Type B pancreatic cell (in vitro differentiated cells): ENCODE data around the gene ADRA2B. TPM values are rescaled to one million over a fixed set of nuclear protein-coding genes. Genes with fewer than 3 reads are reported as not detected.
"Not testable (repeated sequence)": the region's sequence is repeated elsewhere in the genome, so short reads cannot be mapped to it uniquely, and the experiment has no call there.

Source experiments
- DNase-seq: peaks from one replicate; pipeline ENCODE4 v3.0.0; 2021; ENCODE audit warnings: mixed read lengths; ENCODE audit not compliant: unreplicated experiment; ENCODE audit errors: extremely low spot score
- H3K27ac Mint-ChIP-seq: 2 replicates; pipeline ENCODE4 v1.8.0; 2021; ENCODE audit warnings: mild to moderate bottlenecking, mixed read lengths
- H3K27me3 Mint-ChIP-seq: 2 replicates; pipeline ENCODE4 v1.8.0; 2021; ENCODE audit warnings: mixed read lengths
- H3K36me3 Mint-ChIP-seq: 2 replicates; pipeline ENCODE4 v1.8.0; 2021; ENCODE audit warnings: mixed read lengths
- H3K4me1 Mint-ChIP-seq: one replicate; pipeline ENCODE4 v1.8.0; 2021; ENCODE audit warnings: mixed read lengths; ENCODE audit not compliant: unreplicated experiment
- H3K4me3 Mint-ChIP-seq: 2 replicates; pipeline ENCODE4 v1.8.0; 2021; ENCODE audit warnings: mild to moderate bottlenecking, mixed read lengths
- H3K9me3 Mint-ChIP-seq: 2 replicates; pipeline ENCODE4 v1.8.0; 2021; ENCODE audit warnings: mixed read lengths
- CTCF ChIP-seq: fragments of 200-600 bp; sonication (generic); conservative IDR thresholded peaks from 2 replicates; pipeline ENCODE4 v1.5.0; 2021; ENCODE audit warnings: antibody characterized with exemption, mild to moderate bottlenecking
- total RNA-seq: library from RNA; stranded (reverse); gene quantifications from 2 replicates; pipeline ENCODE4 v1.2.1, GENCODE V29; 2021; ENCODE audit warnings: low replicate concordance

The ADRA2B gene
- total RNA-seq, 1 donor from 2014 or later, result 2.4 TPM

GRCh38 chr2:96143231-96143847 lies 27.0 kb upstream of the ADRA2B start:
- Mint-ChIP-seq H3K4me1 (peaks cover 5% of the 10 kb centered on the region), H3K9me3 (no peaks in the 10 kb centered on the region), H3K36me3 (no peaks in the 10 kb centered on the region), H3K27me3 (peaks cover 21% of the 10 kb centered on the region), H3K27ac (no peak overlapping the region), H3K4me3 (peak overlapping the region; percentile 49)
- DNase-seq, result no peak
- TF ChIP-seq CTCF, result no peak

- no peaks in the 10 kb centered on the region for H3K36me3 Mint-ChIP-seq
- DNase-seq, result no peak
- H3K4me1 Mint-ChIP-seq, result no peaks in the 10 kb centered on the region
- H3K4me3 Mint-ChIP-seq, result peak overlapping the region; percentile 20
- peaks cover 15% of the 10 kb centered on the region for H3K27me3 Mint-ChIP-seq
- TF ChIP-seq CTCF, result no peak
- H3K27ac Mint-ChIP-seq, result no peak overlapping the region
- H3K9me3 Mint-ChIP-seq, result no peaks in the 10 kb centered on the region
Observed at GRCh38 chr2:96142217-96143113, 26.1 kb upstream of the ADRA2B start.

- not testable (repeated sequence) for H3K27ac Mint-ChIP-seq, H3K9me3 Mint-ChIP-seq, H3K27me3 Mint-ChIP-seq, H3K4me1 Mint-ChIP-seq, DNase-seq, H3K36me3 Mint-ChIP-seq
- peak overlapping the region; percentile 20 for H3K4me3 Mint-ChIP-seq
Observed at GRCh38 chr2:96141624-96141967, 25.2 kb upstream of the ADRA2B start.

- TF ChIP-seq CTCF, result no peak
- Mint-ChIP-seq H3K4me1 (no peaks in the 10 kb centered on the region), H3K36me3 (no peaks in the 10 kb centered on the region), H3K4me3 (no peak overlapping the region), H3K9me3 (no peaks in the 10 kb centered on the region), H3K27ac (no peak overlapping the region), H3K27me3 (peaks cover 9% of the 10 kb centered on the region)
- DNase-seq, result no peak
Observed at GRCh38 chr2:96140941-96141623, 24.7 kb upstream of the ADRA2B start.

GRCh38 chr2:96139181-96139758 lies 22.9 kb upstream of the ADRA2B start:
- H3K9me3 Mint-ChIP-seq, result no peaks in the 10 kb centered on the region
- H3K27ac Mint-ChIP-seq, result no peak overlapping the region
- no peaks in the 10 kb centered on the region for H3K4me1 Mint-ChIP-seq
- H3K4me3 Mint-ChIP-seq, result no peak overlapping the region
- no peaks in the 10 kb centered on the region for H3K36me3 Mint-ChIP-seq
- H3K27me3 Mint-ChIP-seq, result peaks cover 10% of the 10 kb centered on the region
- DNase-seq, result no peak
- TF ChIP-seq CTCF, result no peak
